IgD-negative memory B cell (primary cell): ENCODE results near the gene SCUBE3. TPM values are rescaled to one million over a fixed set of nuclear protein-coding genes. Genes with fewer than 3 reads are reported as not detected.

Experiments
- H3K27ac Mint-ChIP-seq, 3 donors: one replicate each; pipeline ENCODE4 v1.8.0; 2020 to 2022; ENCODE audit warnings: mild to moderate bottlenecking in 3 of 3, mixed read lengths in 3 of 3, moderate library complexity in 1 of 3
- H3K27me3 Mint-ChIP-seq: one replicate; pipeline ENCODE4 v1.8.0; 2021; ENCODE audit warnings: mixed read lengths
- H3K36me3 Mint-ChIP-seq: one replicate; pipeline ENCODE4 v1.8.0; 2020; ENCODE audit warnings: mild to moderate bottlenecking, mixed read lengths
- H3K4me1 Mint-ChIP-seq, 3 donors: one replicate each; pipeline ENCODE4 v1.8.0; 2020 to 2022; ENCODE audit warnings: mixed read lengths in 3 of 3, mild to moderate bottlenecking in 1 of 3
- H3K4me3 Mint-ChIP-seq, 4 donors: one replicate each; pipeline ENCODE4 v1.8.0; 2020 to 2022; ENCODE audit warnings: mild to moderate bottlenecking in 4 of 4, mixed read lengths in 4 of 4, moderate library complexity in 3 of 4
- H3K9me3 Mint-ChIP-seq, 3 donors: one replicate each; pipeline ENCODE4 v1.8.0; 2020 to 2021; ENCODE audit warnings: mixed read lengths in 3 of 3, mild to moderate bottlenecking in 1 of 3
- polyA plus RNA-seq: library from polyadenylated mRNA; unstranded; fragments of 300-500 nt; fragmentation: Illumina TruSeq; gene quantifications from one replicate; pipeline ENCODE4 v1.2.3, GENCODE V29; 2021

Gene SCUBE3
- polyA plus RNA-seq, 1 donor from 2014 or later = 0.09 TPM

- H3K27ac Mint-ChIP-seq = no peak overlapping the region
- peak overlapping the region in 2 of 4 donors; percentile 16 to 63 for H3K4me3 Mint-ChIP-seq
- H3K9me3 Mint-ChIP-seq = no peaks in the 10 kb centered on the region
- peaks cover 0 to 4% (median 2%) of the 10 kb centered on the region in 3 donors for H3K4me1 Mint-ChIP-seq
- H3K27me3 Mint-ChIP-seq = peaks cover 39% of the 10 kb centered on the region
- peaks cover 7% of the 10 kb centered on the region for H3K36me3 Mint-ChIP-seq
These were observed 1.3 kb downstream of the SCUBE3 start for GRCh38 chr6:35214869-35215664.

GRCh38 chr6:35215665-35216411 lies 2.1 kb downstream of the SCUBE3 start:
- peak overlapping the region in 2 of 4 donors; percentile 1 to 54 for H3K4me3 Mint-ChIP-seq
- peaks cover 39% of the 10 kb centered on the region for H3K27me3 Mint-ChIP-seq
- H3K36me3 Mint-ChIP-seq = peaks cover 7% of the 10 kb centered on the region

GRCh38 chr6:35216412-35216732 lies 2.6 kb downstream of the SCUBE3 start:
- Mint-ChIP-seq H3K4me1 (peaks cover 0 to 4% (median 2%) of the 10 kb centered on the region in 3 donors), H3K4me3 (peak overlapping the region in 1 of 4 donors; percentile 54), H3K9me3 (no peaks in the 10 kb centered on the region), H3K27me3 (peaks cover 36% of the 10 kb centered on the region), H3K36me3 (peaks cover 7% of the 10 kb centered on the region), H3K27ac (no peak overlapping the region)

More at GRCh38 chr6:35215665-35216411, 2.1 kb downstream of the SCUBE3 start:
- Mint-ChIP-seq H3K27ac (no peak overlapping the region), H3K4me1 (peaks cover 0 to 4% (median 2%) of the 10 kb centered on the region in 3 donors), H3K9me3 (no peaks in the 10 kb centered on the region)

GRCh38 chr6:35216851-35217811 lies 3.4 kb downstream of the SCUBE3 start:
- peaks cover 7% of the 10 kb centered on the region for H3K36me3 Mint-ChIP-seq
- peaks cover 0 to 4% (median 2%) of the 10 kb centered on the region in 3 donors for H3K4me1 Mint-ChIP-seq
- no peak overlapping the region for H3K27ac Mint-ChIP-seq
- no peaks in the 10 kb centered on the region for H3K9me3 Mint-ChIP-seq
- peaks cover 29% of the 10 kb centered on the region for H3K27me3 Mint-ChIP-seq
- peak overlapping the region in 1 of 4 donors; percentile 7 for H3K4me3 Mint-ChIP-seq

GRCh38 chr6:35218021-35218420 lies 4.3 kb downstream of the SCUBE3 start:
- peaks cover 0 to 3% (median 0%) of the 10 kb centered on the region in 3 donors for H3K4me1 Mint-ChIP-seq
- H3K27me3 Mint-ChIP-seq = peaks cover 20% of the 10 kb centered on the region
- no peak overlapping the region for H3K4me3 Mint-ChIP-seq
- no peaks in the 10 kb centered on the region for H3K9me3 Mint-ChIP-seq
- no peak overlapping the region for H3K27ac Mint-ChIP-seq
- H3K36me3 Mint-ChIP-seq = peaks cover 6% of the 10 kb centered on the region

- H3K27me3 Mint-ChIP-seq = peaks cover 16% of the 10 kb centered on the region
- no peaks in the 10 kb centered on the region for H3K9me3 Mint-ChIP-seq
- H3K4me3 Mint-ChIP-seq = no peak overlapping the region
- H3K4me1 Mint-ChIP-seq = no peaks in the 10 kb centered on the region
- H3K27ac Mint-ChIP-seq = no peak overlapping the region
- peaks cover 6% of the 10 kb centered on the region for H3K36me3 Mint-ChIP-seq
These were observed 4.7 kb downstream of the SCUBE3 start for GRCh38 chr6:35218456-35218855.

- Mint-ChIP-seq H3K36me3 (peaks cover 6% of the 10 kb centered on the region), H3K4me1 (no peaks in the 10 kb centered on the region), H3K27ac (no peak overlapping the region), H3K9me3 (no peaks in the 10 kb centered on the region), H3K4me3 (no peak overlapping the region), H3K27me3 (peaks cover 16% of the 10 kb centered on the region)
These were observed 6.0 kb downstream of the SCUBE3 start for GRCh38 chr6:35219683-35220326.

- Mint-ChIP-seq H3K4me1 (no peaks in the 10 kb centered on the region), H3K4me3 (no peak overlapping the region), H3K9me3 (no peaks in the 10 kb centered on the region), H3K27me3 (peaks cover 14% of the 10 kb centered on the region), H3K27ac (peak overlapping the region in 1 of 3 donors; percentile 68), H3K36me3 (peaks cover 6% of the 10 kb centered on the region)
These were observed 7.0 kb downstream of the SCUBE3 start for GRCh38 chr6:35220711-35221110.

- H3K4me1 Mint-ChIP-seq = no peaks in the 10 kb centered on the region
- no peak overlapping the region for H3K27ac Mint-ChIP-seq
- H3K36me3 Mint-ChIP-seq = peaks cover 2% of the 10 kb centered on the region
- H3K27me3 Mint-ChIP-seq = no peaks in the 10 kb centered on the region
- H3K4me3 Mint-ChIP-seq = no peak overlapping the region
- H3K9me3 Mint-ChIP-seq = no peaks in the 10 kb centered on the region
These were observed 9.6 kb downstream of the SCUBE3 start for GRCh38 chr6:35223396-35223795.

- Mint-ChIP-seq H3K4me3 (no peak overlapping the region), H3K27ac (no peak overlapping the region), H3K4me1 (no peaks in the 10 kb centered on the region), H3K36me3 (no peaks in the 10 kb centered on the region), H3K9me3 (no peaks in the 10 kb centered on the region), H3K27me3 (no peaks in the 10 kb centered on the region)
These were observed 11.0 kb downstream of the SCUBE3 start for GRCh38 chr6:35224720-35225119.

- H3K27ac Mint-ChIP-seq = no peak overlapping the region
These were observed 14.7 kb downstream of the SCUBE3 start for GRCh38 chr6:35228481-35228880.

GRCh38 chr6:35229304-35229703 lies 15.5 kb downstream of the SCUBE3 start:
- H3K27ac Mint-ChIP-seq = no peak overlapping the region
- H3K4me3 Mint-ChIP-seq = no peak overlapping the region
- no peaks in the 10 kb centered on the region for H3K4me1 Mint-ChIP-seq
- no peaks in the 10 kb centered on the region for H3K27me3 Mint-ChIP-seq
- peaks cover 5% of the 10 kb centered on the region for H3K36me3 Mint-ChIP-seq
- H3K9me3 Mint-ChIP-seq = no peaks in the 10 kb centered on the region

More at GRCh38 chr6:35228481-35228880, 14.7 kb downstream of the SCUBE3 start:
- H3K36me3 Mint-ChIP-seq = peaks cover 5% of the 10 kb centered on the region
- H3K27me3 Mint-ChIP-seq = no peaks in the 10 kb centered on the region
- H3K4me1 Mint-ChIP-seq = no peaks in the 10 kb centered on the region
- no peaks in the 10 kb centered on the region for H3K9me3 Mint-ChIP-seq
- H3K4me3 Mint-ChIP-seq = no peak overlapping the region

GRCh38 chr6:35230498-35230897 lies 16.7 kb downstream of the SCUBE3 start:
- Mint-ChIP-seq H3K36me3 (peaks cover 10% of the 10 kb centered on the region), H3K9me3 (peaks cover 0 to 4% (median 3%) of the 10 kb centered on the region in 3 donors), H3K27ac (no peak overlapping the region), H3K27me3 (no peaks in the 10 kb centered on the region), H3K4me3 (no peak overlapping the region), H3K4me1 (peaks cover 0 to 1% (median 0%) of the 10 kb centered on the region in 3 donors)

- Mint-ChIP-seq H3K4me3 (no peak overlapping the region), H3K4me1 (peaks cover 0 to 1% (median 0%) of the 10 kb centered on the region in 3 donors), H3K27ac (no peak overlapping the region), H3K36me3 (peaks cover 10% of the 10 kb centered on the region), H3K27me3 (no peaks in the 10 kb centered on the region), H3K9me3 (peaks cover 0 to 4% (median 3%) of the 10 kb centered on the region in 3 donors)
These were observed 17.2 kb downstream of the SCUBE3 start for GRCh38 chr6:35230950-35231349.
